Suppressor macrophage treated with lipopolysaccharide for 1 hour (primary cell): ENCODE results near the gene MYG1.
"Not testable (repeated sequence)": the region's sequence is repeated elsewhere in the genome, so short reads cannot be mapped to it uniquely, and the experiment has no call there.

Experiments used
- DNase-seq, 3 donors: peaks; one replicate each; pipeline ENCODE4 v3.0.0-alpha.2; 2020 to 2022

Gene MYG1

DNA sequence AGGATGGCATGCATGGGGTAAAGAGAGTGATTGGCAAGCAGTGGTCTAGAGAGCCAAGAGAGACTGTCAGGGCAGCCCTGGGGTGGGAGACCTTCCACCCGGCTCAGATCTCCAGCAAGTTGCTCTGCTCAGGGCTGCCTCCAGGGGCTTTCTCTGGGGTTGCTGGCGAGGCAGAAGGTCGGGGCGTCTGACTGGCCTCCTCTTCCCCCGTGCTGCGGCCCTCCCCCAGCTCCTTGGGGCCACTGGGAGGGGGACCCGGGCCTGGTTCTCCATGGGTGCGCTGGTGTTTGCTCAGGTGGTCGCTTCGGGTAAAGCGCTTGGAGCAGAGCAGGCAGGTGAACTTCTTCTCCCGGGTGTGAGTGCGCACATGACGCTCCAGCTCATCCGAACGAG lies 28.5 kb downstream of the MYG1 start:
- DNase-seq: no peak

DNA sequence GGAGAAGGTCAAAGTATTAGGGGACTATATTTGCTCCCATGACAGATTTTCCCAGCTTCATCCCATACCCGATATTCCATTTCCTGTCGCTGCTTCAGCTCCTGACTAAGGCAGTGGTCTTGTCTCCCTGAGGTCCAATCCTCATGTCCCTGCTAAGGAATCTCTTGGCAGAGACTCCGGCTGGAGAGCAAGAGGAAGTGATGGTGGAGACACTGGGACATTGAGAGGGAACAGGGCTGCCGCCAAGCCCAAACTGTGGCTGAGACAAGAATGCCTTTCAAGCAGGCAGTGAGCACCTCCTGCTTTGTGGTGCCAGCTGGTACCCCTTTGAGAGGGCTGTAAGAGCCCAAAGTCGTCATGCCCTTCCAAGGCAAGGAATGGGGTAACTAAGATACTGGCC lies 31.2 kb downstream of the MYG1 start:
- no peak for DNase-seq

DNA sequence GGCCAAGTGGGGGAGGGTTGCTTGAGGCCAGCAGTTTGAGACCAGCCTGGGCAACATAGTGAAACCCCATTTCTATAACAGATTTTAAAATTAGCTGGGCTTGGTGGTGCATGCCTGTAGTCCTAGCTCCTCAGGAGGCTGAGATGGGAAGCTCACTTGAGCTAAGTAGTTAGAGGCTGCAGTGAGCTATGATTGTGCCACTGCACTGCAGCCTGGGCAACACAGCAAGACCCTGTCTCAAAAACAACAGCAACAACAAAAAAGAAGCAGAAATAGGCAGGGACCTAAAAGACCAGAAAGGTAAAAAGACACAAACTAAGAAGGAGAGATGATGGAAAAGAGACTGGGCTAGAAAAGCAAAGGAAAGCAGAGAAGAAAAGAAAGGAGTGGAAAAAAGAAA lies 32.8 kb downstream of the MYG1 start:
- not testable (repeated sequence) for DNase-seq

DNA sequence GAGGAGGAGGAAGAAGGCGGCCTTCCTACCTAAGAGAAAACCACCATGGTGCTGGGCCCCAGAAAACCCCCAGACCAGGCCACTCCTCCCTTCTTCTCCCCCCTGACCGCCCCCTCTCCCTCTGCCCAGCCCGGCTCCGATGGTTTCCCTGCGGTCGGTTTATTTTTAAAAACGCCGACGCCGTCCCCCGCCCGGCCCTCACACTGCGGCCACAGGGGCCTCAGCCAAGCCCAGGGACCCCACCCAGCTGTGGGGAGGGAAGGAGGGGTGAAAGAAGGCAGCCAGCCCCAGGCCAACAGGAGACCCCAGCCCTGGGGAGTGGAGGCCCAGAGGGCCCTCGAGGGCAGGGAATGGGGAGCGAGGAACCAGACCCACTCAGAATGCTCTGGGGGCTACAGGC lies 33.2 kb downstream of the MYG1 start:
- DNase-seq: no peak

DNA sequence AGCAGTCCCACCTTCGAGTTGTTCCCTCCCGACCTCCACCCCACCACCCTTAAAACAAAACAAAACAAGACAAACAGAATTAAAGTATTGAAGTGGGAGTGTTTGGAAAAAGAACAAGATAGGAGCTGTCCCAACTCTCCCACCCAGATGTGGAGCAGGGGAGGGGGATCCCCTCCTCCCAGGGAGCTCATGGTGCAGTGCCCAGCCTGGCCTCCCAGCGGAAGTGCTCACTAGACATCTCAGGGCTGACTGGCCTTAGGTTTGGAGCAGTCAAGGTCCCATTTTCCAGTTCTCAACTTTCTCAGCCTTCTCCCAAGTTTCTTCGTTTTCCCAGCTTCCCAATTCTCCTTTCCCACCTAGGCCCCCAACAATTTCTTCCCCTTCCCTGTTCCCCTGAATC lies 33.8 kb downstream of the MYG1 start:
- DNase-seq: no peak

DNA sequence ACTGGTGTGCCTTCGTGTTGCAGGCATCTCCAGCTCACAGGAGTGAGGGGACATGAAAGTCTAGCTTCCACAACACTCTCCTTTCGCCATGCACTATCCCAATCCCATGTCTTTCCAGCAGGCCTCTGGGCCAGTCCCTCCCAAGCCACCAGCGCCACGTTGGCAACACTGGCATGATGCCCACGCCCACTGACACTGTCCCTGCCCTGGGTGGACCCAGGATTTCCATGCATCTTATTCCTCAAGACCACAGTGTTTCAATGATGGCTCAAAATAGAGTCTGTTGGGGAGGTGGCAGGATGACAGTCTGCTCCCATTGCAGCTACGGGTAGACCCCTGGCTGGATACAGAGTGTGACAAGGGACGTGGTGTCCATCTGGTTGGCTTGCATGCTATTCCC lies 34.4 kb downstream of the MYG1 start:
- no peak for DNase-seq

DNA sequence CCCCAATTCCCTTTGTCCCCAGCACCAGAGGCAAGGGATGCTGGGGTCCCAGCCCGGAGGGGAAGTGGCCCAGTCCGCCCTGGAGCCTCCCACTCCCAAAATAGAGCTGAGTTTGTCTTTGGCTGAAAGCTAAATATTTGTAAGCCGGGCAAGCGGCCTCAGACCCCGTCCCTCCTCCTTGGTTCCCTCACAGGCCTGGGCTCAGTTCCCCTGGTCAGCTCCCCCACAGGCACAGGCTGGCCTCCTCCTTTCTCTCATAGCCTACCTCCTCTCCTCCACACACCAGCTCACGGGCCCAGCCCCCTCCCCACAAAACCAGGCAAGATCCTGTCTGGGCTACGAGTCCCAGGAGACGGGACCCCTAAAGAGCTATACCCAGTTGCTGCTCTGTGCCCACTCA lies 35.3 kb downstream of the MYG1 start:
- DNase-seq: no peak

DNA sequence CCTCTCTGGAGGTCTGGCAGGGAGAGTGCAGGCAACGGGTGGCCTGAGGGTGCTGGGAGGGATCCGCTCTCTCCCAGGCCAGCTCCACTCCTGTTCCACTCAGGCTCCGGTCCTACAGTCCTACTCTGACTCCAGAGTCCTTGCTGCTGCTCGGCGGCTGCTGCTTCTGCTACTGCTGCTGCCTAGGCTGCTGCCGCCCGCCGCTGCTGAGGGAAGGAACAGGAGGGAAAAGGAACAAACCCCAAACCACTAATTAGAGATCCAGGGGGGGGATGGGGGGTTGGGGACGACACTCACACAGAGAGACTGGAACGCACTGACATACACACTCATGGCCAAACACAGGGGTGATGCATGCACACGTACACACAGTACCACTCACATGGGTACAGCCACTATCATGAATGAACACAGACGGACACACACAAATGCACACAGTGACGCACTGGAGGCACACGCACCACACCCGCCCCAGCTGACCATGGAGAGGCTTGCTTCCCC lies 36.7 kb downstream of the MYG1 start, which contains the start of gene SP7:
SP7 (minus strand) TSS at position 174 of the 501 bp plus-strand sequence. CDS start 708 bp downstream, outside the sequence.
- peak; percentile 26 to 44 (median 41) for DNase-seq

DNA sequence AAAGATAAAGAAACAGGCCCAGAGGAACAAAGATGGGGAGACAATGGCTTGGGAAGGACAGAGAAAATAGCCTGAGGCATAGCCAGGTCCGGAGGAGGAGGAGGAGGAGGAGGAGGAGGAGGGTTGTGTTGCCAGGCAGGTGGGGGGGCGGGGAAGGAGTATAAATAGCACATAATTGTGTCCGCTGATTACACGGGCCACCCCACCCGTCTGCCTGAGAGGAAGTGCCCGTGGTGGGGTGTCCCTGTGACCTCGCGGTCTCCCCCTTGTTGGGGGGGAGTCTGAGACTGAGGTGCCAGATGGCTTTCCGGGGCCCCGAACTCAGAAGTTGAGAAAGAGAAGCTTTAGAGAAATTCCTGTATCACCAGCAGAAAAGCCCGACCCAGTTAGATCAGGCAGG lies 38.5 kb downstream of the MYG1 start:
- DNase-seq: no peak

DNA sequence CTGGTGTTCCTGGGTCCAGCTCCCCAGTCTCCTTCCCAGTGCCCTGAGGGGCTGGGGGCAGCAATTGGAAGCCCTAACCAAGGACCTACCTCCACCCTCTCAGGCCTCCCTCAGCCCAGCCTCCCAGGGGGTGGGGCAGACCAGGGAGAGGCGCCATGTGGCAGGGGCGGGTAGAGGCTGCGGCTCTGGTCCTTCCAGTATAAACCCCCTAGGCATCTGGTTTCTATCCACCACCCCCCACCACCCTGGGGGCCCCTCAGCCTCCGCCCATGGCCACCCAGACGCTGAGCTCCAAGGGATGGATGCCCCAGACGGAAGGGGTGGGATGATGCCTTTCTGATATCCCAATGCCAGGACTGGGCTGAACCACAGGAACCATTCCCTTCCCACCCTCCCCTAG lies 39.4 kb downstream of the MYG1 start:
- no peak for DNase-seq

DNA sequence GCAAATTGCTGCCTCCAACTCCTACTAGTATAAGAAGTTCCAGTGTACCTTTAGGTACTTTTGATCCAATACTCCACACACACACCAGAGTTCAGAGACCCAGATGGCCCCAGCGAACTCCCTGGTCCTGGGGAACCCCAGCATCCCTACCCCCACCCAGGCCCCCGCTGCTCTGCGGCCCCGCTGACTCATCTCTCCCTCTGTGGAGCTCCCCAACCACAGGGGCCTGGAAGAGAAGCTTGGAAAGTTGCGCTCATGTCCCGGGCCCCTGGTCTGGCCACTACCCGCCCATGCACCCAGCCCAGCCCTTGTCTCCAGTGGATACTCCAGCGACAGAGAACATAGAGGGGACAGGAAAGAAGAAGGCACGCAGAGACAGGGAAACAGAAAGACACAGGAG lies 40.9 kb downstream of the MYG1 start:
- DNase-seq: peak in 1 of 3 donors; percentile 42

DNA sequence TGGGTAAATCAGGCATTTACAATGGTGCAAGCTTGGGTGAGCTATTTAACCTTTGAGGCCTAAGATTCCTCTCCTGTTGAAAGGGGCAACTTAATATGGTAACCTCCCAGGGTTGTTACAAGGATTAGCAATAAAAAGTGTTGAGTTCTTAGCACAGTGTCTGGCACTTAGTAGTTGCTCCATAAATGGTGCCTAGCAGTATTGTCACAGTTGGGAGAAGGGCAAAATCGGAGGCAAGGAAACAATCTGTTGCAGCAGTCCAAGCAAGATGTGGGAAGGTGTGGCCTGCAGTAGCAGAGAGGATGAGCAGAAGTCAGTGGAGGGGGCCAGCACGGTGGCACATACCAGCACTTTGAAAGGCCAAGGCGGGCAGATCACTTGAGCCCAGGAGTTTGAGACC lies 44.0 kb downstream of the MYG1 start:
- no peak for DNase-seq

DNA sequence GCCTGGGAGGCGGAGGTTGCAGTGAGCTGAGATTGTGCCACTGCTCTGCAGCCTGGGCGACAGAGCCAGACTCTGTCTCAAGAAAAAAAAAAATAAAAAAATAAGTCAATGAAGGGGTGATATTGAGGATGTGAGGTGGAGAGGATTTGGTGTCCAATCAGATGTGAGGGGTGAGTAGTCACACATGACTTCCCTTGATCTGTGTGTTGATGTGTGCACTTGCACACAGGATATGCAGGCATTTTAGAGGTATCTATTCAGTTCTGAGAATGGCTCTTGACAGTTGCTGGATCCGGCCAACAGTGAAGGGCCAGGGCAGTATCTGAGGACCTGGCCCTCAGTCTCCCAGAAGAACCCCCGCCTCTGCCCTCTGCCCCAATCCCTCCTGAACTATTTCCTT lies 44.5 kb downstream of the MYG1 start:
- DNase-seq: no peak

DNA sequence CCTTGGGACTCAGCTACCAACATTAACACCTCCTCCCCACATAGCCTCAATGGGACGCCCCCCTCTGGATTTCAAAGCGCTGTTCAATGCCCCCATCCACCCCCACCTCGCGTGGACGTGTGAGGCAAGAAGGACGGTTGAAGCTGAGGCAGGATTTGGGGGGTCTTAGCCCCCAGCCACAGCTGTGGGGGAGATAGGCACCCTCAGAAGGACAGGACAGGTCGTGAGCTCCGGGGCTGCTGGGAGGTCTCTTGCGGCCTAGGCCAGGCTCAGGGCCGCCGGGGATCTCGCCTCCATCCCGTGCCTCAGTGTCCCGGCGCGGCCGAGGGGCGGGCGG lies 45.0 kb downstream of the MYG1 start:
- DNase-seq: no peak

DNA sequence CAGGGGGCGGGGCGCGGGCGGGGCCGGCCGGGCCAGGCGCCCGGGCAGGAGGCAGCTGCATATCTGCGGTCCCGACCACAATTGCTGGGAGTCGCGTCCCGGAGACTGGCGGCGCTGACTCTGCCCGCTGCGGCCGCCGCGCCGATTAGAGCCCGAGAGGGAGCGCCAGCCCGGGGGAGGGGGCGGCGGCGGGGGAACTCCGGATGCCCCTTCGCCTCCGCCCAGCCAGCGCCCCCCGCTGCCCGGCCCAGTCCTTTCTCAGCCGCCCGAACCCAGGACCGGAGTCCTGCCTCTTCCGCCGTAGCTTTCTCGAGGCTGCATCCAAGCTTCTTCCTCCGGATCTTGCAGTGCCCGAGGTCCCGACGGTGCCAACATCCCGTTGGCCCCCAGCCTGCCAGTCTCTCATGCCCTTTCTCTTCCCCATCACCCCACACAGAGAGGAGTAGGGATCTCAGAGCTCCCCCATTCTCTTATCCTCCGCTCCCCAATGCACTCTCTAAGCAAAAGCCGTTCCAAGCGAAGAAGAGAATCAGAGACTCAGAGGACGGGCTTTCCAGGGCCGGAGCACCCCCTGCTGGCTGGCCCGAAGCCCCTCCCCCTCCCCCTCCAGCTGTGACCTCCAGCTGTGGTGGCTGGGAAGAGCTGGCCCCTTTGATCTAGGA lies 45.5 kb downstream of the MYG1 start:
- DNase-seq: peak; percentile 66 to 88 (median 77)

DNA sequence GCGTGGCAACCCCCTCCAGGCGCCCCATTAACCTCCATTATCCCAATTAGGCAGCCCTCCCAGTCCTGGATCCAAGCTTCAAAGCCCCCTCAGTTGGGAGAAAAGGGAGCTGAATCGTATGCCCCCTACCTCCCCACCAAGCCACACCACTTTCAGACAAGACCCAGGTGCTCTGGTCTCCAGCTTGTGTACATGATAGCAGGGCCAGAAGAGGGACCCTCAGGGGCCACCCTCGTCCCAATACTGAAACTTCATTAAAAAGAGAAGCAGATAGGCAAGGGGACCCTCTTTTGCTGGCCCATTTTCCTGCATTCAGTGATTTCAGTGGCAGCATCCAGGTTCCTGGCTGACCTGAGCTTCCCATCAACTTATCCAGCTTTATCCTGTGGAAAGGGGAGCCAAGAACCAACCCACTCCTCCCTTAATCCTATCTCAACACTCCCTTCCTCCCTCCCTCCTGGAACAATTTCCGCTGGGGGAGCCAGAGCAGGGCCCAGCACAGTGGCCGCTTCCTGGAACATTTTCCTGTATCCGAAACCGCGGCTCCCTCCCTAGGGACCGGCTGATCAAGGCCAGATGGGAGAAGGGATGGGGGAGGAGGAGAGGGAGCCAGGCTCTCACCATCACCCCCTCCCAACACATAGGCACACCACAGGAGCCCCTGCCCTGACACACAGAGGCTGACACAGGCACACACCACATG lies 46.1 kb downstream of the MYG1 start:
- no peak for DNase-seq

DNA sequence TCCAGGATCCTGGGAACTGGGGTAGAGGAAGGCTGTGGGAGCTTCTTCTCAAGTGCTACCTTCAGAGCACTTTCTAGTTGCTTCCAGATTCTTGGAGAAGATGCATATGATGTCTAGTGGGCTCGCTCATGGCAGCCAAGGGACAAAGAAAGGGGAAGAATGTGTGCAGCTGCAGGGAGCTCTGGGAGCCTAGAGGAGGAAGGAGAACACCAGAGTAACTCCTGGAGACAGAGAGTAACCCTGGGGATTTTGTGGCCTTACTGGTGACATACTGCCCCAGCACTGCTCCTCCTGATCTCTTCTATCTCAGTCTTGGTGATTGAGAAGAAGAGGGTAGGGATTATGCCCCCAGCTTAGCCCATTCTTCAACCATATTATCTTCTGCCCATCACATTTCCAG lies 47.0 kb downstream of the MYG1 start:
- DNase-seq: peak; percentile 68 to 75 (median 69)

DNA sequence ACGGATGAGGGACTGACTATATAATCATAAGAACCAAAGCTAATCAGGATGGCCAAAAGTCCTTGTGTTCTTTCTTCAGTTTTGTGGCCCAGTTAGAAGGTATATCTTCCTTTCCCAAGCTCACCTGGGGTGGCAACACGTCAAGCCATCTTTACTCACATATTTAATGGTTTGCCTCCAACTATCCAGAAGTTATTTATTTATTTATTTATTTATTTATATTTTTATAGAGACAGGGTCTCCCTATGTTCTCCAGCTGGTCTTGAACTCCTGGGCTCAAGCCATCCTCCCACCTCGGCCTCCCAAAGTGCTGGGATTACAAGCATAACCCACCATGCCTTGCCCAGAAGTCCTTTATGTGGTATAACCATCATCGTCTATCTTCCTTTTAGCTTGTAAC lies 48.4 kb downstream of the MYG1 start:
- no peak for DNase-seq

DNA sequence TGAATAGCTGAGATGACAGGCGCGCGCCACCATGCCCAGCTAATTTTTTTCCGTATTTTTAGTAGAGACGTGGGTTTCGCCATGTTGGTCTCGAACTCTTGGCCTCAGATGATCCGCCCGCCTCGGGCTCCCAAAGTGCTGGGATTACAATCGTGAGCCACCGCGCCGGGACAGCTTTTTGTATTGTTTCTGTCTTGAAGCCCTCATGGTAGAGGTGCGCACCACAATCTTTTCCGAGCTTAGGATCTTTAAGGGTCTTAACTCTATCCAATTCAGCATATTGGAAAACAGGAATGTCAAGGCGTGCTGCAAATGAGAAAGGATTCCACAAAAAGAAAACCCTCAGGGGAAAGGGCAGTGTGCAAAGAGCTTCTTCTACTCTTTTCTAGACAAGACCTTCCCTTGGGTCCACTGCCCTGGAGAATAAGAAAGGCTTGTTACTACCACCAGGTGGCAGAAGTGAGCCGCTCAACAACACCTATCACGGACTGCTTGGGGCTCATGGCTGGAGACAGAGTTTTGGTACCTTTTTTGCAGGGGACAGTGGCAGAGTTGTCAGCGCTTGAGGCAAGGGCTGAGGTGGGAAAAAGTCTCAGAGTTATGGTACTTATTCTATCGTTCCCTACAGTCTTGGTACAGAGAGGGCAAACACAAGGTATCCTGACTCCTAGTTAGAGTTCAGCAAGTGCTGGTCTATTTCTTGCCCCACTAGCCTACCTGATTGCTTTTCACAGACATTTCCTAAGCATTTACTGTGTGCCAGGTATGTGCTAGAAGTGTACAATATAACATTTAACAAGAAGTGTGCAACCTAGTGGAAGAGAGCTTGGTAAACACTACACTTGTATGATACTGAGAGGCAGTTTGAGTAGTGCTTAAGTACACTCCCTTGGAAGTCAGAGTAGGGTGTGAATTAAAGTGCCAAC lies 53.1 kb downstream of the MYG1 start:
- peak; percentile 90 to 93 (median 91) for DNase-seq

DNA sequence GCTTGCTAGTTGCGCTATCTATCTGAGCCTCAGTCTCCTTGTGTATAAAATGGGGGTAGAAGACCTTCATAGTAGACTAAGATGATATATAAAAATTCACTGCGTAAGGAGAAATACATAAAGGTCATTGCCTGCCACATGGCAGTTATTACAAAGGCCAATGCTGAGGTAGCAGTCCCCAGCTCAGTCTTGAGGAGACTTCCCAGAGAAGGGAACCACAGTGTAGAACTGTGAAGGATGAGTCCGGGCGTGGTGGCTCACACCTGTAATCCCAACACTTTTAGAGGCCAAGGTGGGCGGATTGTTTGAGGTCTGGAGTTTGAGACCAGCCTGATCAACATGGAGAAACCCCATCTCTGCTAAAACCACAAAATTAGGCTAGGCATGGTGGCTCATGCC lies 53.8 kb downstream of the MYG1 start:
- peak in 1 of 3 donors; percentile 16 for DNase-seq

DNA sequence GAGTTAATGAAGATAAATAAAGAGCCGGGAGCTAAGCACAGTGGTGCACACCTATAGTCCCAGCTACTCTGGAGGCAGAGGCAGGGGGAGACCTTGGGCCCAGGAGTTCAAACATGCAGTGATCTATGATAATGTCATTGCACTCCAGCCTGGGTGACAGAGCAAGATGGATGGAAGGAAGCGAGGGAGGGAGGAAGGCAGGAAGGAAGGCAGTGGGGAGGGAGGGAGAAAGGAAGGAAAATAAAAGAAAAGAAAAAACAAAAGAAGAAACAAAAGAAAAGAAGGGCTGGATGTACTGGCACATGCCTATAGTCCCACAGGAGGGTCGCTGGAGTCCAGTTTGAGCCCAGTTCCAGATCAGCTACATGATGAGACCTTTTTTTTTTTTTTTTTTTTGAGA lies 55.6 kb downstream of the MYG1 start:
- no peak for DNase-seq
